Breast epithelium (tissue), 3 donors: ENCODE data around the gene MAP2K5.

Experiments
- CTCF ChIP-seq, 3 donors: fragments of 450-650 bp; IDR thresholded peaks; one replicate each; pipeline ENCODE4 v1.5.1; 2016 to 2017; ENCODE audit warnings: antibody characterized with exemption in 3 of 3, mild to moderate bottlenecking in 3 of 3, moderate library complexity in 3 of 3
- POLR2A ChIP-seq: fragments of 450-650 bp; IDR thresholded peaks from one replicate; pipeline ENCODE4 v1.6.1; 2016; ENCODE audit warnings: antibody characterized with exemption, mild to moderate bottlenecking, moderate library complexity
- POLR2AphosphoS5 ChIP-seq, 3 donors: sonication (generic); formaldehyde crosslinking; IDR thresholded peaks; one replicate each; pipeline ENCODE4 v1.6.1; 2017; ENCODE audit warnings: antibody characterized with exemption in 3 of 3

- no peak for TF ChIP-seq POLR2AphosphoS5 (IDR thresholded peaks at IDR 0.05)
- no peak for TF ChIP-seq CTCF (IDR thresholded peaks at IDR 0.05)
- TF ChIP-seq POLR2A = no peak
Measured at GRCh38 chr15:67769497-67770357, 227.2 kb downstream of the MAP2K5 start.
